Ramos (cell line): ENCODE results near the gene MEX3A.
"Not testable (repeated sequence)": the region's sequence is repeated elsewhere in the genome, so short reads cannot be mapped to it uniquely, and the experiment has no call there.

Experiments
- in situ Hi-C: fragments of 300-500 bp; cut with MboI; formaldehyde crosslinking; loops from one replicate; pipeline ENCODE4 v1.14.3; 2022; ENCODE audit warnings: low sequenced_read_pairs; ENCODE audit not compliant: unreplicated experiment

The MEX3A gene

DNA sequence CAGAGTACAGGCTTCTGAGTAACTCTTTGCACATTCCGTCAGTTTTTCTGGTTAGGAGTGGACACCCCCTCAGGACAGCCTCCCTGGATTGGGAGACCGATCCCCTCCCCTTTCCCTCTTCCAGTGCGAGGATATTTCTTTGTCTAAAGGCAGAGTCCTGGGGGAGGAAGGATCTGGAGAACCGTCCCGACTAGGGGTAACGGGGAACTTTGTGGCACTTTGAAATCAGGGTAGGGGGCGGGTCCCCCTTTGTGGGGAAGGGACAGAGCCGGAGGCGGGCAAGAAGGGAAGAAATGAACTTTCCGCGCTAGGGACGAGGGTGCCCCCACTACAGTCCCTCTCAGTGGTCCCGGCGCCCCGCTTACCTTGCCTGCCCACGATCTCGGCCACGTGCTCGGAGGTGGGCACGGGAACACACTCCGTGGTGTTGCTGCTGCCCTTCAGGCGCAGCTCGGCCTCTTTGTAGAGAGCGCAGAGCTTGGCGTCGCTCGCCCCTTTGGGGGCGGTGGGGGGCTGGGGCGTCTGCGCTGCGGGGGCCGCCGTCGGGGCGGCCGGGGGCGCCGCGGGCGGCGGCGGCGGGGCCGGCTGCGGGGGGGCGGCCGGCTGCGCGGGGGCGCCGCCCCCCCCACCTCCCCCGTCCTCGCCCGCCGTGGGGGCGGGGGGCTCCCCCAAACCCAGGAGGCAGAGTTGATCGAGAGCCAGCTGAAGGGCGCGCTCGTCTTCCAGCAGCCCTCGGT, 917 bp downstream of the MEX3A start:
- in situ Hi-C loops: no loop called here

DNA sequence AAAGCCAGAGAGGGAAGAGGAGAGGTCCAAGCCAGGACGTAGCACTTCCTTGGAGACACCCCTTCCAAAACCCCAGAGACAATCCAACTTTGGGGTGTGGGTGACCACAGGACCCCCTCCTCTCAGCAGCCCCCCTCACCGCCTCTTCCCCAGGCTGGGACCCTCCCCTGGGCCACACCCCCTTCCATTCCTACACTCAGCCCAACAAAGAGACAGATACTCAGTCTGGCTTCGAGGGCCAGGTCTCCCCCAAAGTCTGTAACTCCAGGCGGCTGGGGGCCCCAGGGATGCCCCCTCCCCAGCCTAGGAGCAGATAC, 1.4 kb downstream of the MEX3A start:
- in situ Hi-C loops: no loop called here

- in situ Hi-C loops: no loop called here
Observed at GRCh38 chr1:156080241-156080862, 1.9 kb downstream of the MEX3A start.

DNA sequence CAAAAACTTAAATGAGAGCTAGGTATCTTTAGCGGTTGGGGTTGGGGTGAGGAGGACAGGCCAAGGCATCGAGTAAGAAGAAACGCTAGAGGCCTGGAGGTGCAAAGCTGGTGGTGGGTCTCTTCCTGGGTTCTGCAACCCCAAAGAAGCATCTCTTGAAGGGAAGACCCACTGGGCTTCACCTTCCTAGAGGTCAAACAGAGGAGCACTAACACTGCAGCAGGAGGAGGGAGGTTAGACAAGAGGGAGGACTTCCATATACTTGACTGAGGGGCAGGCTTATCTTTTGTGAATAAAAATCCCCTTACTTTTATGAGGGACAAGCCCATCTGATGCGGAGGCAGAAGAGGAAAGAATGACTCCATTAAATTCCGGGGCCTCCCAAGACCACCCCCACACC, 2.5 kb downstream of the MEX3A start:
- in situ Hi-C loops: no loop called here

- in situ Hi-C loops: no loop called here
Observed at GRCh38 chr1:156078728-156079127, 3.5 kb downstream of the MEX3A start.

GRCh38 chr1:156077430-156077760, 4.9 kb downstream of the MEX3A start:
- in situ Hi-C loops: no loop called here

DNA sequence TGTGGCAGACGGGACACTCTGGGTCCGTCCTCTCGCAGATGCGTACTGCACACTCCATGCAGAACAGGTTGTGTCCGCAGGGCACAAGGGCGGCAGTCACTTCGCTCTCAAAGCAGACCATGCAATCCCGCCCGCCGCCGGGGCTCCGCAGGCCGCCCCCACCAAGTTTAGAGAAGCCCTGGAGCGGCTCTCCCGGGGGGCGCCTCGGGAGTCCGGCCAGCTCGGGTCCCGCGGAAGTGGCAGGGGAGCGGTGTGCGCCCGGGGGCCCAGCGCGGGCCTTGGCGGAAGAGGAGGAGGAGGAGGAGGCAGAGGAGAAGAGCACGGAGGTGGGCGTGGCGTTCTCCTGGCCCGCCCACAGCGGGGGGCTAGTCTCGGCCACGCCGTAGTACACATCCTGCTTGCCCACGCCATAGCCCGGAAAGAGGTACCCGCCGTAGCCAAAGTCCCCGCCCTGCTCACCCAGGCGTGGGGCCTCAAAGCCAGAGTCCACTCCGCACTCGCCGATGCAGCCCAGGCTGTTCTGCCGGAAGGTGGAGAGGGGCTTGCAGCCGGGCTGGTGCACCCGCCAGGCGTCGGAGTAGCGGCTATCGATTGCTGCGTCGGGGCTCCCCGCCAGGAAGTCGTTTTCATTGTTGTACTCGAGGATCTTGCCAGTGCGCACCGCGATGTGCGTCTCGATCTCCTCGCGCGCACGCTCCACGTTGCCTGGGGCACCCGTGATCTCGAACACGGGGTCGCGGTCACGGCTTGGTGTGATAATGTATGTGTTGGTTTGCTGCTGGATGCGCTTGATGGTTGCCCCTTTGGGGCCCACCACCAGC, 5.4 kb downstream of the MEX3A start:
- in situ Hi-C loops: no loop called here

- in situ Hi-C loops: no loop called here
Observed at GRCh38 chr1:156075775-156076204, 6.5 kb downstream of the MEX3A start.

- in situ Hi-C loops: no loop called here
Observed at GRCh38 chr1:156075162-156075561, 7.1 kb downstream of the MEX3A start.

DNA sequence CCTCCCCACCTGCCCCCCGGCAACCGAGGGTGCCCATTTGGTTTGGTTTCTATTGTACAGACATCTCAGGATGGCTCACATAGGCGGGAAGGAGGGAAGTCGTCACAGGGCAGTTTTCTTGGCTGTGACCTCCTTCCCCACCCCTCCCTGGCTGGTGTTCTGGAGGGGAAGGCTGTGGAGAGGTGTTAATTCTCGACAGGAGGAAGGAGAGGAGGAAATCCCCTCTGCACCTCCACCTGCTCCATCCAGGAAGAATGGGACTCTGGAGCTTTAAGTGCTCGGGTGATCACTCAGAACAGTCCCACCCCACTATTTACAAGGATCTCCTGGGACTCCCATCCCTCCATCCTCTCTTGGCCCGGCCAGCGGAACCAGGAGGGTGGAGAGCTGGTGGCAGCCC, 7.6 kb downstream of the MEX3A start:
- in situ Hi-C loops: no loop called here

DNA sequence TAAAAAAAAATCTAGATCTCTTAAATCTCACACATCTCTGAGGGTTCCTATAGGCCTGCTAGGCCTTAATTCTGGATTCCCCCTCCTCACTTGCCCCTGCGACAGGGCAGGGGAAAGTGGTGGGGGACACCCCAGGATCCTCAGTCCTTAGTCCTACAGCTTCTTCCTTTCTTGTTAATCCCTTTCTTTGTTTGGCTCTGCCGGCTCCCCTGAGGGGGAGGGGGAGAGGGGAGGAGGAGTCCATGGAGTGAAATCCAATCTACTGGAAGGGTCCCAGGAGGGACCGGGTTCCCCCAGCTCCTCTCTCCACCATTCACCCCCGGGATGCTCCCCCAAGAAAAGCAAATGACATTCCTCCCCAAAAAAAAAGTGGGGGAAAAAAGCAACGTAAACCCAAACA, 8.5 kb downstream of the MEX3A start:
- in situ Hi-C loops: no loop called here

- in situ Hi-C loops: no loop called here
Observed at GRCh38 chr1:156073110-156073687, 9.1 kb downstream of the MEX3A start.

DNA sequence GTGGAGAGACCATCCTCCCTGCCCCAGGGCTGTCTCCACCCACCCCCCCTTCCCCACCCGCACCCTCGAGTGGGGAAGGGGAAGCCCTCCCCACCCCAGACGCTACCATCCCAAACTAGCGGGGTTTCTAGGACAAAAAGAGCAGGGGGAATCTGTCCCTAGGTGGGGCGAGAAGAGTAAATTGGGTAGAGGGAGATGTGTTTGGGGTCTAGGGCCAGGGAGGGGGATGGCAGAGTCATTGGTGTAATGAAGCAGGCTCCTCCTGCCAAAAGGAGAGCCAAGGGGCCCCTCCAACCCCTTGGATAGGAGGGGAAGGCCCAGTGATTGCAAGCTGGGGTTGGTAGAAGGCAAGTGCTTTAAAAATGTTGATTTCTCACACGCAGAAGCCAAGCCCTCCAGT, 10.0 kb downstream of the MEX3A start:
- in situ Hi-C loops: no loop called here

- in situ Hi-C loops: not testable (repeated sequence)
Observed at GRCh38 chr1:156071332-156071816, 10.9 kb downstream of the MEX3A start.

GRCh38 chr1:156070548-156070947, 11.7 kb downstream of the MEX3A start:
- in situ Hi-C loops: no loop called here

- in situ Hi-C loops: loop anchor here (10.0 kb wide), 1 partner anchor 135 kb away; the partner anchor contains the start of gene KHDC4
Observed at GRCh38 chr1:156069490-156070455, 12.5 kb downstream of the MEX3A start.

- in situ Hi-C loops: loop anchor here (10.0 kb wide), 1 partner anchor 132 kb away; the partner anchor contains the start of gene KHDC4
Observed at GRCh38 chr1:156067262-156067661, 15.0 kb downstream of the MEX3A start.

DNA sequence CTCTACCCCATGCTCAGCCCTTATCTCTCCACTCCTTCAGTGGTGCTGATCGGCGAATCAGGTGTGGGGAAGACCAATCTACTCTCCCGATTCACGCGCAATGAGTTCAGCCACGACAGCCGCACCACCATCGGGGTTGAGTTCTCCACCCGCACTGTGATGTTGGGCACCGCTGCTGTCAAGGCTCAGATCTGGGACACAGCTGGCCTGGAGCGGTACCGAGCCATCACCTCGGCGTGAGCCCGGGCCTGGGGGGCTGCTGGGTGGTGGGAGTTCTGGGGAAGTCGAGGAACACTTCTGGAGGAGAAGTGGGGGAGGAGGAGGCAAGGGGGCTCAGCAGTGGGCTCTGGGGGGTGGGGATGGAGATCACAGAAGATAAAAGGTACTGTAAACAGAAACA, 16.4 kb downstream of the MEX3A start:
- in situ Hi-C loops: loop anchor here (10.0 kb wide), 1 partner anchor 131 kb away; the partner anchor contains the start of gene KHDC4

DNA sequence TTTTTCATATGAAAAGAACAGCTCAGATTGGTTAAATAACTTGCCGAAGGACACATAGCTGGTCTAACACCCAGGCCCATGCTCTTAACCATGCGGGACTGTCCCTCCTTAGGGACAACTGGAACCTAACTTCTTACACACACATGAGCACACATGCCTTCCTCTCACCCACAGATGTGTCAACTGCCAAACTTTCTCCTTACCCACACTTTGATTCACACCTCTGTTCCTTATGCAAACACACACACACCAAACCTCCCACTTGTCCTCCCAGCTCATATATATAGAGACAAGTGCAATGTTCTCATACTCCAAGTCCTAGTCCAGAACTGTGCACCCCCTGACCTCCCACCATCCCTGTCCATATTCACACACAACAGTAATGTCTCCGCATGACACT, 17.1 kb downstream of the MEX3A start:
- in situ Hi-C loops: loop anchor here (10.0 kb wide), 1 partner anchor 130 kb away; the partner anchor contains the start of gene KHDC4
